NT2/D1 (cell line): ENCODE data around the gene GJA3.
"Not testable (repeated sequence)": the region's sequence is repeated elsewhere in the genome, so short reads cannot be mapped to it uniquely, and the experiment has no call there.

Experiments
- DNase-seq: peaks from one replicate; pipeline ENCODE4 v3.0.0-alpha.2; 2011; ENCODE audit warnings: low read depth, low spot score
- H3K27me3 ChIP-seq: 2 replicates; pipeline ENCODE4 v1.6.0; 2011; ENCODE audit warnings: mild to moderate bottlenecking; ENCODE audit not compliant: insufficient read length, insufficient read depth
- H3K36me3 ChIP-seq: 2 replicates; pipeline ENCODE4 v1.6.1; 2011; ENCODE audit warnings: mild to moderate bottlenecking, low read length, mixed read lengths; ENCODE audit not compliant: insufficient read depth, insufficient read length
- H3K4me1 ChIP-seq: 2 replicates; pipeline ENCODE4 v1.5.1; 2011; ENCODE audit not compliant: insufficient read depth, insufficient read length
- H3K4me3 ChIP-seq: 2 replicates; pipeline ENCODE4 v1.5.1; 2011; ENCODE audit warnings: low read depth; ENCODE audit not compliant: insufficient read length
- H3K9ac ChIP-seq: 2 replicates; pipeline ENCODE4 v1.6.0; 2011; ENCODE audit warnings: low read depth; ENCODE audit not compliant: insufficient read length
- H3K9me3 ChIP-seq: 2 replicates; pipeline ENCODE4 v1.5.1; 2011; ENCODE audit warnings: mild to moderate bottlenecking, low read length; ENCODE audit not compliant: insufficient read depth
- SUZ12 ChIP-seq: IDR thresholded peaks from 2 replicates; pipeline ENCODE4 v1.6.1; 2011; ENCODE audit not compliant: insufficient read length, insufficient read depth; ENCODE audit errors: extremely low read depth
- YY1 ChIP-seq: IDR thresholded peaks from 2 replicates; pipeline ENCODE4 v1.6.1; 2011; ENCODE audit not compliant: insufficient read length, insufficient read depth
- ZNF274 ChIP-seq: IDR thresholded peaks from 2 replicates; pipeline ENCODE4 v1.6.1; 2011; ENCODE audit warnings: mild to moderate bottlenecking, low read depth, low read length

The GJA3 gene

DNA sequence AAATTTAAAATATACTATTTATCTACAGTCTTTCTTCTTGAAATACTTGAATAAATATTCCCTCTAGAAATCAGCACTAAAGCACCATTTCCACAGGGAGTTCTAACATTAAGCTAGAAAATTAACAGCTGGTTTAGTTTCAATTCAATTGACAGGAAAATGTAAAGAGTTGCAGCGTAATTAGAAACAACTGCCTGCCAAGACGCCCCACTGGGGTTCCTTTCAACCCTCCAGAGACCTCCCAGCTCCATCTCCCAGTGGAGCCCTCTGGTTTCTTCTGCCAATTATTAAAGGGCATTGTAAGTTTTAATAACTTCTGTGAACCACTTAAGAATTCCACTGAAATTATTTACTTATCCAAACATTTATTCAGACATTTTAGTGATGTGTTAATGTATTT lies 4.2 kb downstream of the GJA3 start:
- TF ChIP-seq SUZ12, result no peak
- TF ChIP-seq ZNF274, result no peak
- TF ChIP-seq YY1, result no peak
- Histone ChIP-seq H3K4me1 (no peaks in the 10 kb centered on the region), H3K36me3 (no peaks in the 10 kb centered on the region), H3K4me3 (no peak overlapping the region), H3K9me3 (no peaks in the 10 kb centered on the region), H3K27me3 (peaks cover 44% of the 10 kb centered on the region), H3K9ac (no peak overlapping the region)
- no peak for DNase-seq

DNA sequence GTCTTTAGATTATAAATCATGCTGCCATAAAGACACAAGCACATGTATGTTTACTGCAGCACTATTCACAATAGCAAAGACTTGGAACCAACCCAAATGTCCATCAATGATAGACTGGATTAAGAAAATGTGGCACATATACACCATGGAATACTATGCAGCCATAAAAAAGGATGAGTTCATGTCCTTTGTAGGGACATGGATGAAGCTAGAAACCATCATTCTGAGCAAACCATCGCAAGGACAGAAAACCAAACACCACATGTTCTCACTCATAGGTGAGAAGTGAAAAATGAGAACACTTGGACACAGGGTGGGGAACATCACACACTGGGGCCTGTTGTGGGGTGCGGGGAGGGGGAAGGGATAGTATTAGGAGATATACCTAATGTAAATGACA lies 7.6 kb downstream of the GJA3 start:
- DNase-seq, result not testable (repeated sequence)

DNA sequence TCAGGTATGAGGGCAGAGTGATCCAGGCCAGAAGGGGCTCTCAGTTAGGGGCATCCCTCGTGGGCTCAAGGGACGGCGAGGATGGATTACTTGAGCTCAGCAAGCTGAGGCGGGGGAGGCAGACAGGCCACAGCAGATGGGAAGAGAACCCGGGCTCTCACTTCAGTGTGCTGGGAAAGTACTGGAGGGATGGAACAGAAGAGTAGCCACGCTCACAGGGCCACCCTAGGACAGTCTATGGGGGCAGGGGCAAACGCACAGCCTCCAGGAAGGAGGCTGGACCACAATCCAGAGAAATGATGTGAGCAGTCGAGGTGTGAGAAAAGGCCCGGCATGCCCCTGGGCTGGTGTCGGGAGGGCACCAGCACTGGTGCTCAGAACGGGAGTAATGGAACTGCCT lies 9.2 kb downstream of the GJA3 start:
- DNase-seq, result no peak
- H3K4me1 ChIP-seq, result no peaks in the 10 kb centered on the region
- no peaks in the 10 kb centered on the region for H3K27me3 ChIP-seq
- no peak overlapping the region for H3K9ac ChIP-seq
- TF ChIP-seq SUZ12, result no peak
- TF ChIP-seq ZNF274, result no peak
- TF ChIP-seq YY1, result no peak
- H3K36me3 ChIP-seq, result no peaks in the 10 kb centered on the region
- H3K4me3 ChIP-seq, result no peak overlapping the region
- H3K9me3 ChIP-seq, result no peaks in the 10 kb centered on the region

More for the DNA sequence above, 7.6 kb downstream of the GJA3 start:
- not testable (repeated sequence) for H3K36me3 ChIP-seq, H3K9ac ChIP-seq, H3K4me1 ChIP-seq, H3K9me3 ChIP-seq, H3K4me3 ChIP-seq
- H3K27me3 ChIP-seq, result peaks cover 12% of the 10 kb centered on the region

DNA sequence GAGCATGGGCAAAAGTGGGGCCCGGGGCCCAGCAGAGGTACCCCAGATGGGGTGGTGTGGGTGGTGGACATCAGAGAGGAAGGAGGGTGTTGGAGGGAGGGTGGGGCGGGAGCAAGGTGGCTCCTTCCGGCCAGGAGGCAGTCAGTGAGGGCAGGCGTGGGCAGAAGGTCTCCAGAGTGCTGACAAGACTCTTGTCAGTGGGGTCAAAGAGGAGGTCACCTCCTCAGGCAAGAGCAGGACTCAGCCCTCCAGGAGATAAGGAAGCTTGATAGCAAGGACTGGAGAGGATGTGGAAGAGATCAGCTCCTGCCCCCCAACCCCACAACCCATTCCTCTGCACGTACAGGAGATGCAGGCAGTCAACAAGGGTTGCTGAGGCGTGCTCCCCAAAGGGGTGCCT lies 9.8 kb downstream of the GJA3 start:
- TF ChIP-seq SUZ12 (no peak), YY1 (no peak), ZNF274 (no peak)
- no peaks in the 10 kb centered on the region for H3K27me3 ChIP-seq
- H3K4me1 ChIP-seq, result no peaks in the 10 kb centered on the region
- H3K4me3 ChIP-seq, result no peak overlapping the region
- H3K9ac ChIP-seq, result no peak overlapping the region
- no peak for DNase-seq
- H3K9me3 ChIP-seq, result no peaks in the 10 kb centered on the region
- H3K36me3 ChIP-seq, result no peaks in the 10 kb centered on the region

DNA sequence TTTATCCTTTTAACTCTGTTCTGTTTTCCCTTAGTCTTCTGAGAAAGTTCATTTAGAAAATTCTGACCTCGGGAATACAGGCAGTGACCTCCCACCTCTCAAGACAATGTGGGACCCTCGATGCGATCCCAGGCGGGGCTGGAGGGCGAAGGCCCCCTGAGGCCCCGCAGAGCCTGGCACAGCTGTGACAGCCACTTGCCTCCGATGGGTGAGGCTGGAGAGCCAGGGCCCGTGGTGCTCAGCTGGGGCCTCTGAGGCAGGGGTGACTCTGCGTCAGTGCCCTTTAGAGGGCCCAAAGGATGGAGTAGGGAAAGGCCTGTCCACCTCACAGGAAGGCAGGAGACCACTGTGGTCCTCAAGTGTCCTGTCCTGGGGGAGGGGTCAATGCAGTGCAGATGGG lies 10.3 kb downstream of the GJA3 start:
- DNase-seq, result no peak
- Histone ChIP-seq H3K4me3 (no peak overlapping the region), H3K9ac (no peak overlapping the region), H3K36me3 (no peaks in the 10 kb centered on the region), H3K27me3 (no peaks in the 10 kb centered on the region), H3K4me1 (no peaks in the 10 kb centered on the region), H3K9me3 (no peaks in the 10 kb centered on the region)
- no peak for TF ChIP-seq YY1

DNA sequence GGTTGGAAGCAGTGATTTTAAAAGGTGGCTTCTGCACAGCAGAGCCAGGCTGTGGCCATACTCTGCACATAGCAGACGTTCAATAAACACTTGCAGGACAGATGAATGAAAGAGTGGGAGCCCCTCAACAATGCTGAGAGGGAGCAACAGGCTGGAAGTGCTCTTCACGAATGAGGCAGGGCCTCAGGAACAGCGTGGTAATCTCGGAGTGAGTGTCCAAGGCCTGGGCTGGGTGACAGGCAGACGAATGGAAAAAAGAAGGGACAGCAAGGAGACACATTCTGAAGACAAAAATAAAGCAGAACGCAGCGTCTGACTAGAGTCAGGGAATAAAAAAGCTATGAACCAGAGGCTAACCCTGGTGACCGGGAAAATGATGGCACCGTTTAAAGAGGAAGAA lies 11.1 kb downstream of the GJA3 start:
- no peaks in the 10 kb centered on the region for H3K9me3 ChIP-seq
- no peaks in the 10 kb centered on the region for H3K27me3 ChIP-seq
- no peak overlapping the region for H3K4me3 ChIP-seq
- no peak for DNase-seq
- no peaks in the 10 kb centered on the region for H3K4me1 ChIP-seq
- no peak overlapping the region for H3K9ac ChIP-seq
- no peaks in the 10 kb centered on the region for H3K36me3 ChIP-seq
- TF ChIP-seq YY1, result no peak
- no peak for TF ChIP-seq ZNF274

DNA sequence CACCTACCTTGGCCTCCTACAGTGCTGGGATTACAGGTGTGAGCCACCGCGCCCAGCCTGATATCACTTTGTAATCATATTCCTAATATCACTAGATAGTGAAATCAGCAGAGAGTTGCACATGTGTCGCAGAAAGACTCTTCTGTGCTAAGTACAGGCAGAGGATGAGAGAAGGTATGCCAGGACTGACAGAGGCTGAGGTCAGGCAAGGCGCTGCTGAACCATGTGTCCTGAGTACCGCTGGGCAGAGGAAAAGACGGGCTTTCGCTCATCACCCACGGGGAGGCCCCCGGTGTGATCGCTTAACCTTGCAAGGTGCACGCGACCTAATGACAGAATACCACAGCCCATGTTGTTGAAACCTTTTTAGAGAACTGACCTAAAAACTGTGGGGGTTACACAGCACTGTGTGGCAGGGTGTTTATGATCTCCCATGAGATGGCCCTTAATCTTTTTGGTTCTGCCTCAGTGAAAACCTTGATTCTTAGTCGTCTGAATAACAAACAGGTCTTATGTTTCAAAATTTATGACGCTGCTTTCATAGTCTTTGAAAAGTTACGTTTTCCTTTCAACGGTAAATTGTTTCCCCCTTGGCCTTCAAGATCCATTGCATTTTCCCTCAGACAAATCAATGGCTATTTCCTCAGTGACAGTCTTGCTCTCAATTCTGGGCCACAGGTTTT lies 12.2 kb downstream of the GJA3 start:
- Histone ChIP-seq H3K9ac (no peak overlapping the region), H3K36me3 (no peaks in the 10 kb centered on the region), H3K4me1 (peaks cover 2% of the 10 kb centered on the region), H3K4me3 (no peak overlapping the region), H3K27me3 (no peaks in the 10 kb centered on the region), H3K9me3 (no peaks in the 10 kb centered on the region)
- DNase-seq, result no peak
- TF ChIP-seq YY1 (no peak), SUZ12 (no peak), ZNF274 (no peak)

DNA sequence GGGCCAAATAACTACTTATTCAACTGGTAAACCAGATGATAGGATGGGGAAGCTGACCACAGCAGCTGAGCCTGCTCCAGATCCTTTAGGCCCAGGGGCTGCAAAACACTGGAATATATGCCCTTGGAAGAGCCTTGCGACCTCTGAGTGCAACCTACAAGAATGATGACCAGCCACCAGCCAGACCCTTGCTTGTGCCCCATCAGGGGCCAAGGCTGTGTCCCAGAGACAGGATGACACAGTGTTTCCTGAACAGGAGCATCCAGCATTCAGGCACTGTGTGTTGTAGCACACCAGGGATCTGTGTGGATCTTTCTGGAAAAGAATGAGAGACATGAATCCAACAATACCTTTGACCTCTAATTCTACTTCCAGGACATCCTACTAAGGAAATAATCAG lies 14.5 kb downstream of the GJA3 start:
- no peak for DNase-seq
- Histone ChIP-seq H3K9ac (no peak overlapping the region), H3K4me1 (peaks cover 2% of the 10 kb centered on the region), H3K4me3 (no peak overlapping the region), H3K9me3 (no peaks in the 10 kb centered on the region), H3K27me3 (no peaks in the 10 kb centered on the region), H3K36me3 (no peaks in the 10 kb centered on the region)
- no peak for TF ChIP-seq SUZ12
- no peak for TF ChIP-seq ZNF274
- TF ChIP-seq YY1, result no peak
